Sigmoid colon (tissue), 4 donors: ENCODE data around the gene SMC4.

Experiments
- POLR2A ChIP-seq, 2 donors: fragments of 450-650 bp; IDR thresholded peaks; one replicate each; pipeline ENCODE4 v1.6.1; 2016; ENCODE audit warnings: antibody characterized with exemption in 2 of 2, mild to moderate bottlenecking in 2 of 2, moderate library complexity in 2 of 2
- POLR2AphosphoS5 ChIP-seq, 4 donors: sonication (generic); formaldehyde crosslinking; IDR thresholded peaks; one replicate each; pipeline ENCODE4 v1.6.1; 2017; ENCODE audit warnings: antibody characterized with exemption in 4 of 4
- TF ChIP-seq, protein P1 (sequence below), 4 experiments: fragments of 450-650 bp in 3 of 4; fragments of 200-600 bp in 1 of 4; IDR thresholded peaks; one replicate each; pipeline ENCODE4 v1.5.1; 2016 to 2019; ENCODE audit warnings: antibody characterized with exemption in 4 of 4, mild to moderate bottlenecking in 3 of 4, moderate library complexity in 2 of 4

DNA sequence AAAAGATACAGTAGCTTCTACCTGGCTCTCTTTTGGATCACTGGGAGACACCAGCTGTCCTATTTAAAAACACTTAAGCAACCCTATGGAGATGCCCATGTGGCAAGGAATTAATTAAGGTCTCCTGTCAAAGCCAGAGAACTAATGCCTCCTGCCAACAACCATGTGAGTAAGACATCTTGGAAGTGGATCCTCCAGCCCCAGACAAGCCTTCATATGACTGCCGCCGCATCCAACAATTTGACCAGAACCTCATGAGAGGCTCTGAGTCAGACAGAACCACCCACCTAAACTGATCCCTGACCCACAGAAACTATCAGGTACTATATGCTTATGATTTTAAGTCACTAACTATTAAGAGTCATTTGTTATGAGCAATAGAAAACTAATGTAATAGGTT, 22.8 kb upstream of the SMC4 start:
- no peak for TF ChIP-seq POLR2A (IDR thresholded peaks at IDR 0.05)
- no peak for TF ChIP-seq POLR2AphosphoS5 (IDR thresholded peaks at IDR 0.05)
- TF ChIP-seq, protein P1, sequence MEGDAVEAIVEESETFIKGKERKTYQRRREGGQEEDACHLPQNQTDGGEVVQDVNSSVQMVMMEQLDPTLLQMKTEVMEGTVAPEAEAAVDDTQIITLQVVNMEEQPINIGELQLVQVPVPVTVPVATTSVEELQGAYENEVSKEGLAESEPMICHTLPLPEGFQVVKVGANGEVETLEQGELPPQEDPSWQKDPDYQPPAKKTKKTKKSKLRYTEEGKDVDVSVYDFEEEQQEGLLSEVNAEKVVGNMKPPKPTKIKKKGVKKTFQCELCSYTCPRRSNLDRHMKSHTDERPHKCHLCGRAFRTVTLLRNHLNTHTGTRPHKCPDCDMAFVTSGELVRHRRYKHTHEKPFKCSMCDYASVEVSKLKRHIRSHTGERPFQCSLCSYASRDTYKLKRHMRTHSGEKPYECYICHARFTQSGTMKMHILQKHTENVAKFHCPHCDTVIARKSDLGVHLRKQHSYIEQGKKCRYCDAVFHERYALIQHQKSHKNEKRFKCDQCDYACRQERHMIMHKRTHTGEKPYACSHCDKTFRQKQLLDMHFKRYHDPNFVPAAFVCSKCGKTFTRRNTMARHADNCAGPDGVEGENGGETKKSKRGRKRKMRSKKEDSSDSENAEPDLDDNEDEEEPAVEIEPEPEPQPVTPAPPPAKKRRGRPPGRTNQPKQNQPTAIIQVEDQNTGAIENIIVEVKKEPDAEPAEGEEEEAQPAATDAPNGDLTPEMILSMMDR (IDR thresholded peaks at IDR 0.05): no peak
